Activated T-cell treated with anti-CD3 and anti-CD28 coated beads for 1 hour (primary cell): ENCODE results near the gene STAG1.
"Not testable (repeated sequence)": the region's sequence is repeated elsewhere in the genome, so short reads cannot be mapped to it uniquely, and the experiment has no call there.

ENCODE experiments used
- DNase-seq: peaks from one replicate; pipeline ENCODE4 v3.0.0-alpha.2; 2020; ENCODE audit warnings: low read depth

STAG1 gene

GRCh38 chr3:136586580-136586979 lies 165.6 kb downstream of the STAG1 start:
- no peak for DNase-seq

GRCh38 chr3:136584728-136585127 lies 167.4 kb downstream of the STAG1 start:
- DNase-seq, result no peak

- DNase-seq, result no peak
Measured at GRCh38 chr3:136583823-136584222, 168.4 kb downstream of the STAG1 start.

- DNase-seq, result no peak
Measured at GRCh38 chr3:136577791-136578190, 174.4 kb downstream of the STAG1 start.

GRCh38 chr3:136576279-136577009 lies 175.7 kb downstream of the STAG1 start:
- no peak for DNase-seq

- DNase-seq, result no peak
Measured at GRCh38 chr3:136567599-136568188, 184.5 kb downstream of the STAG1 start.

- DNase-seq, result not testable (repeated sequence)
Measured at GRCh38 chr3:136564962-136565361, 187.2 kb downstream of the STAG1 start.

- DNase-seq, result no peak
Measured at GRCh38 chr3:136562026-136562425, 190.2 kb downstream of the STAG1 start.

- DNase-seq, result no peak
Measured at GRCh38 chr3:136559896-136560295, 192.3 kb downstream of the STAG1 start.

- not testable (repeated sequence) for DNase-seq
Measured at GRCh38 chr3:136549461-136549860, 202.7 kb downstream of the STAG1 start.

- no peak for DNase-seq
Measured at GRCh38 chr3:136547293-136547692, 204.9 kb downstream of the STAG1 start.

- DNase-seq, result no peak
Measured at GRCh38 chr3:136546720-136547119, 205.5 kb downstream of the STAG1 start.

GRCh38 chr3:136545664-136546268 lies 206.4 kb downstream of the STAG1 start:
- no peak for DNase-seq

GRCh38 chr3:136544532-136544931 lies 207.6 kb downstream of the STAG1 start:
- no peak for DNase-seq

GRCh38 chr3:136543385-136543784 lies 208.8 kb downstream of the STAG1 start:
- DNase-seq, result no peak

GRCh38 chr3:136535906-136536305 lies 216.3 kb downstream of the STAG1 start:
- no peak for DNase-seq

- no peak for DNase-seq
Measured at GRCh38 chr3:136532766-136533165, 219.4 kb downstream of the STAG1 start.

GRCh38 chr3:136518102-136518501 lies 234.1 kb downstream of the STAG1 start:
- DNase-seq, result no peak

- no peak for DNase-seq
Measured at GRCh38 chr3:136516656-136517055, 235.5 kb downstream of the STAG1 start.

GRCh38 chr3:136516095-136516494 lies 236.1 kb downstream of the STAG1 start:
- no peak for DNase-seq

- not testable (repeated sequence) for DNase-seq
Measured at GRCh38 chr3:136514533-136514932, 237.6 kb downstream of the STAG1 start.

GRCh38 chr3:136513367-136513766 lies 238.8 kb downstream of the STAG1 start:
- DNase-seq, result no peak

- no peak for DNase-seq
Measured at GRCh38 chr3:136512381-136512780, 239.8 kb downstream of the STAG1 start.
